ENCODE results near the gene TGFA. TPM values are rescaled to one million over a fixed set of nuclear protein-coding genes. Genes with fewer than 3 reads are reported as not detected.

The TGFA gene
- total and polyA plus RNA-seq, 12 donors, result 0.17 to 3.4 (median 1.2) TPM

GRCh38 chr2:70431716-70432347 is 121.8 kb downstream of the TGFA start:
- Histone ChIP-seq H3K4me1 (no peaks in the 10 kb centered on the region), H3K27ac (no peak overlapping the region), H3K27me3 (no peaks in the 10 kb centered on the region), H3K4me3 (no peak overlapping the region), H3K9me3 (peaks cover 0 to 11% (median 0%) of the 10 kb centered on the region in 11 donors), H3K36me3 (no peaks in the 10 kb centered on the region)
- intact Hi-C loops (cut with DNase I), result no loop called here
- DNase-seq (no peak), ATAC-seq (no peak)
- 71 to 73% methylated on average over 4 of the region's 4 CpGs for WGBS, 2 donors
- no peak for TF ChIP-seq CTCF (IDR thresholded peaks at IDR 0.05)

- Histone ChIP-seq H3K4me3 (no peak overlapping the region), H3K9me3 (peaks cover 0 to 4% (median 0%) of the 10 kb centered on the region in 11 donors), H3K36me3 (no peaks in the 10 kb centered on the region), H3K4me1 (no peaks in the 10 kb centered on the region), H3K27ac (no peak overlapping the region), H3K27me3 (peaks cover 0 to 18% (median 0%) of the 10 kb centered on the region in 7 donors)
- intact Hi-C loops (cut with DNase I), result no loop called here
- no peak for TF ChIP-seq CTCF (IDR thresholded peaks at IDR 0.05)
- no peak for ATAC-seq
- 93 to 98% methylated on average over 2 of the region's 2 CpGs for WGBS, 2 donors
- no peak for DNase-seq
Observed at GRCh38 chr2:70426341-70426740, 127.3 kb downstream of the TGFA start.

GRCh38 chr2:70425682-70426301 is 127.8 kb downstream of the TGFA start:
- TF ChIP-seq CTCF (IDR thresholded peaks at IDR 0.05), result no peak

GRCh38 chr2:70420740-70421139 is 132.9 kb downstream of the TGFA start:
- intact Hi-C loops (cut with DNase I), result no loop called here
- TF ChIP-seq CTCF (IDR thresholded peaks at IDR 0.05), result no peak
- 69 to 77% methylated on average over 8 of the region's 8 CpGs for WGBS, 2 donors
- no peak overlapping the region for H3K4me3 ChIP-seq
- H3K27me3 ChIP-seq, result peaks cover 0 to 23% (median 3%) of the 10 kb centered on the region in 7 donors
- no peaks in the 10 kb centered on the region for H3K36me3 ChIP-seq
- no peaks in the 10 kb centered on the region for H3K9me3 ChIP-seq
- no peak for ATAC-seq
- DNase-seq, result no peak
- H3K4me1 ChIP-seq, result no peaks in the 10 kb centered on the region
- no peak overlapping the region for H3K27ac ChIP-seq

More at GRCh38 chr2:70425682-70426301, 127.8 kb downstream of the TGFA start:
- Histone ChIP-seq H3K4me3 (no peak overlapping the region), H3K36me3 (no peaks in the 10 kb centered on the region), H3K9me3 (peaks cover 0 to 4% (median 0%) of the 10 kb centered on the region in 11 donors), H3K27ac (no peak overlapping the region), H3K27me3 (peaks cover 0 to 23% (median 0%) of the 10 kb centered on the region in 7 donors), H3K4me1 (no peaks in the 10 kb centered on the region)
- intact Hi-C loops (cut with DNase I), result no loop called here
- WGBS, 2 donors, result 84 to 86% methylated on average over 7 of the region's 7 CpGs
- ATAC-seq (no peak), DNase-seq (no peak)

Measured in heart right ventricle (tissue), 16 donors.